GM18873 (cell line): ENCODE measurements around the gene FOXL2.

Source experiments
- ATAC-seq: cut with Tn5 transposase; IDR thresholded peaks from one replicate; pipeline ENCODE4 v1.9.1; 2021; ENCODE audit warnings: mild to moderate bottlenecking, moderate library complexity, moderate number of reproducible peaks; ENCODE audit not compliant: unreplicated experiment, low FRiP score

Gene FOXL2

DNA sequence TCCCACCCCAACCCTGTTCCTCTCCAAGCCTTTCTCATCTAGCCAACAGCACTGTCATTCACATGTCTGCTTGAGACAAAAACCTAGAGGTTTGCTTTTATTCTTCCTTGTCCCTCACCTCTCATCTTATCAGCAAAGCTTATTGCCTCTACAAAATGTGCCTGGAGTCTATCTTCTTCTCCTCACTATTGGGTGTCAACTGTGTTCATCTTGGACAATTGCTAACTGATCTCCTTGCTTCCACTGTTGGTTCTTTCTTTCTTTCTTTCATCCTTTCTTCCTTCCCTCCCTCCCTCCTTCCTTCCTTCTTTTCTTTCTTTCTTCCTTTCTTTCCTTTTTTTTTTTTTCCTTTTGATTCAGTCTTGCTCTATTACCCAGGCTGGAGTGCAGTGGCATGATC lies 48.2 kb downstream of the FOXL2 start:
- no peak for ATAC-seq

DNA sequence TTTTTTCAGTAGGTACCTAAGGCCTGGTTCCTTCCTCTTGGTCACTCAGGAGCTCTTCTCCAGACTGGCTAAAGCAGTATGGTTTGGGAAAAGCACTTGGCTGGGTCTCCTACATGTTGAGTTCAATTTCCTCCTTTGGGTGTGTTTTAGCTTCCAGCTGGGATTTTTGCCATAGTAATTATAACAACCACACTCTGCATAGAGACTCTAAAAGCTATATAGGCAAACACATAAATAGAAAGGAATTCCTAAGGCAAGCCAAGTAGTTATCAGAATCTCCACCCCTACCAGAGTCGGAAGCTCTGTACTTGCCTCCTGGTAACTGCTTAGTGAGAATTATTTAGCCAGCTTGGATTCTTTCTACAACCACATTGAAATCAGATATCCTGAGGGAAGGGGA lies 48.6 kb downstream of the FOXL2 start:
- ATAC-seq: no peak
